H9 (cell line): ENCODE measurements around the gene TRPV4. TPM values are rescaled to one million over a fixed set of nuclear protein-coding genes. Genes with fewer than 3 reads are reported as not detected.

Experiments used
- DNase-seq: peaks from one replicate; pipeline ENCODE4 v3.0.0-alpha.2; 2017
- H2AFZ ChIP-seq: one replicate; pipeline ENCODE4 v1.6.1; 2013; ENCODE audit warnings: mild to moderate bottlenecking, low read length, control low read depth, moderate library complexity
- H2AK5ac ChIP-seq: 2 replicates; pipeline ENCODE4 v1.6.1; 2013; ENCODE audit warnings: low read length, control low read depth, mixed read lengths; ENCODE audit not compliant: insufficient read length
- H2BK120ac ChIP-seq: one replicate; pipeline ENCODE4 v1.6.1; 2013; ENCODE audit warnings: low read depth, mild to moderate bottlenecking, low read length, control low read depth, inconsistent platforms; ENCODE audit not compliant: poor library complexity, severe bottlenecking
- H2BK12ac ChIP-seq: 2 replicates; pipeline ENCODE4 v1.6.1; 2013; ENCODE audit warnings: low read length, control low read depth, mixed read lengths, low read depth; ENCODE audit not compliant: insufficient read length
- H2BK15ac ChIP-seq: 2 replicates; pipeline ENCODE4 v1.6.1; 2013; ENCODE audit warnings: low read depth, low read length, control low read depth
- H2BK20ac ChIP-seq: one replicate; pipeline ENCODE4 v1.6.1; 2013; ENCODE audit warnings: low read depth, mild to moderate bottlenecking, low read length, control low read depth, inconsistent platforms; ENCODE audit not compliant: poor library complexity, severe bottlenecking
- H2BK5ac ChIP-seq: 2 replicates; pipeline ENCODE4 v1.6.1; 2013; ENCODE audit warnings: low read length, control low read depth, mixed read lengths; ENCODE audit not compliant: insufficient read length
- H3K14ac ChIP-seq: 2 replicates; pipeline ENCODE4 v1.6.1; 2013; ENCODE audit warnings: low read length, control low read depth; ENCODE audit not compliant: insufficient read depth
- H3K18ac ChIP-seq: 2 replicates; pipeline ENCODE4 v1.6.1; 2013; ENCODE audit warnings: low read depth, mild to moderate bottlenecking, mixed read lengths, low read length, control low read depth; ENCODE audit not compliant: insufficient read length
- H3K23ac ChIP-seq: 2 replicates; pipeline ENCODE4 v1.6.1; 2013; ENCODE audit warnings: low read length, control low read depth, mixed read lengths, low read depth; ENCODE audit not compliant: insufficient read length
- H3K23me2 ChIP-seq: 2 replicates; pipeline ENCODE4 v1.6.1; 2013; ENCODE audit warnings: low read depth, mild to moderate bottlenecking, mixed read lengths, low read length, control low read depth; ENCODE audit not compliant: insufficient read length, poor library complexity, severe bottlenecking
- H3K27ac ChIP-seq: 2 replicates; pipeline ENCODE4 v1.5.1; 2013; ENCODE audit warnings: low read length, control low read depth, mixed read lengths, low read depth; ENCODE audit not compliant: insufficient read length
- H3K27me3 ChIP-seq: 2 replicates; pipeline ENCODE4 v1.6.1; 2013; ENCODE audit warnings: low read length, control low read depth, inconsistent platforms; ENCODE audit not compliant: insufficient read depth
- H3K4ac ChIP-seq: 2 replicates; pipeline ENCODE4 v1.6.1; 2013; ENCODE audit warnings: low read depth, mild to moderate bottlenecking, control low read depth, inconsistent platforms, low read length, moderate library complexity
- H3K4me1 ChIP-seq: 2 replicates; pipeline ENCODE4 v1.6.1; 2013; ENCODE audit warnings: low read length, control low read depth, inconsistent platforms; ENCODE audit not compliant: insufficient read depth
- H3K4me2 ChIP-seq: 2 replicates; pipeline ENCODE4 v1.6.1; 2013; ENCODE audit warnings: low read length, control low read depth, mixed read lengths; ENCODE audit not compliant: insufficient read length, insufficient read depth
- H3K56ac ChIP-seq: 2 replicates; pipeline ENCODE4 v1.6.1; 2013; ENCODE audit warnings: low read depth, mild to moderate bottlenecking, mixed read lengths, low read length, control low read depth; ENCODE audit not compliant: insufficient read length
- H3K79me1 ChIP-seq: 2 replicates; pipeline ENCODE4 v1.6.1; 2013; ENCODE audit warnings: low read depth, mild to moderate bottlenecking, moderate library complexity, low read length, control low read depth, inconsistent platforms; ENCODE audit not compliant: insufficient read depth, poor library complexity, severe bottlenecking
- H3K79me2 ChIP-seq: 2 replicates; pipeline ENCODE4 v1.6.1; 2013; ENCODE audit warnings: low read length, control low read depth, inconsistent platforms; ENCODE audit not compliant: insufficient read depth
- H3K9ac ChIP-seq: 2 replicates; pipeline ENCODE4 v1.6.1; 2013; ENCODE audit warnings: low read length, control low read depth, mixed read lengths; ENCODE audit not compliant: insufficient read length; ENCODE audit errors: extremely low read depth
- H3K9me3 ChIP-seq: one replicate; pipeline ENCODE4 v1.6.1; 2013; ENCODE audit warnings: low read depth, low read length, inconsistent platforms; ENCODE audit not compliant: control insufficient read depth
- H3T11ph ChIP-seq: one replicate; pipeline ENCODE4 v1.6.1; 2013; ENCODE audit warnings: mild to moderate bottlenecking, low read length, control low read depth, inconsistent platforms
- H4K20me1 ChIP-seq: one replicate; pipeline ENCODE4 v1.6.1; 2013; ENCODE audit not compliant: control insufficient read depth, insufficient read length, insufficient read depth
- H4K5ac ChIP-seq: 2 replicates; pipeline ENCODE4 v1.6.1; 2013; ENCODE audit warnings: low read depth, mild to moderate bottlenecking, mixed read lengths, low read length, control low read depth; ENCODE audit not compliant: insufficient read length
- H4K8ac ChIP-seq: replicated peaks from 2 replicates; pipeline ENCODE4 v1.6.1; 2013; ENCODE audit warnings: low read length, control low read depth, mixed read lengths, low read depth; ENCODE audit not compliant: insufficient read length
- H4K91ac ChIP-seq: 2 replicates; pipeline ENCODE4 v1.6.1; 2013; ENCODE audit warnings: low read depth, mild to moderate bottlenecking, moderate library complexity, mixed read lengths, low read length, control low read depth; ENCODE audit not compliant: insufficient read length
- H3K27ac Mint-ChIP-seq, 3 experiments: 2 replicates in 2 of 3; 3 replicates in 1 of 3; pipeline ENCODE4 v1.8.0; 2020 to 2021; ENCODE audit warnings: mixed read lengths in 3 of 3, mild to moderate bottlenecking in 1 of 3, moderate library complexity in 1 of 3
- H3K27me3 Mint-ChIP-seq: 2 replicates; pipeline ENCODE4 v1.8.0; 2021; ENCODE audit warnings: low read depth, mild to moderate bottlenecking, moderate library complexity, mixed read lengths
- H3K36me3 Mint-ChIP-seq, 3 experiments: 2 replicates in 2 of 3; 3 replicates in 1 of 3; pipeline ENCODE4 v1.8.0; 2020 to 2021; ENCODE audit warnings: low read depth in 3 of 3, mixed read lengths in 3 of 3; ENCODE audit not compliant: insufficient read depth in 1 of 3
- H3K4me1 Mint-ChIP-seq, 2 experiments: 2 replicates each; pipeline ENCODE4 v1.8.0; 2020; ENCODE audit warnings: mixed read lengths in 2 of 2
- H3K4me3 Mint-ChIP-seq, 2 experiments: 2 replicates in 1 of 2; 3 replicates in 1 of 2; pipeline ENCODE4 v1.8.0; 2020 to 2021; ENCODE audit warnings: mild to moderate bottlenecking in 2 of 2, mixed read lengths in 2 of 2, moderate library complexity in 1 of 2
- H3K9me3 Mint-ChIP-seq, 2 experiments: 2 replicates in 1 of 2; 3 replicates in 1 of 2; pipeline ENCODE4 v1.8.0; 2020; ENCODE audit warnings: mild to moderate bottlenecking in 2 of 2, mixed read lengths in 2 of 2, moderate library complexity in 1 of 2
- WGBS: extraction: QIAGEN DNeasy Blood & Tissue Kit; methylation state at CpG from one replicate; pipeline ENCODE4 v1.1.7; 2013; ENCODE audit warnings: missing lambda C conversion rate, low lambda C conversion rate, mixed read lengths; ENCODE audit not compliant: insufficient read length; ENCODE audit errors: extremely low coverage; 5-methylcytosine and 5-hydroxymethylcytosine counted together
- total RNA-seq: library from RNA; stranded (reverse); gene quantifications from 2 replicates; pipeline ENCODE4 v1.2.1, GENCODE V29; 2021
- TF ChIP-seq, protein P1 (sequence below): fragments of 200-600 bp; sonication (generic); conservative IDR thresholded peaks from 3 replicates; pipeline ENCODE4 v1.8.0; 2021; ENCODE audit warnings: antibody characterized with exemption, mild to moderate bottlenecking

The TRPV4 gene
- total RNA-seq, 1 experiment from 2014 or later, result 4.9 TPM

DNA sequence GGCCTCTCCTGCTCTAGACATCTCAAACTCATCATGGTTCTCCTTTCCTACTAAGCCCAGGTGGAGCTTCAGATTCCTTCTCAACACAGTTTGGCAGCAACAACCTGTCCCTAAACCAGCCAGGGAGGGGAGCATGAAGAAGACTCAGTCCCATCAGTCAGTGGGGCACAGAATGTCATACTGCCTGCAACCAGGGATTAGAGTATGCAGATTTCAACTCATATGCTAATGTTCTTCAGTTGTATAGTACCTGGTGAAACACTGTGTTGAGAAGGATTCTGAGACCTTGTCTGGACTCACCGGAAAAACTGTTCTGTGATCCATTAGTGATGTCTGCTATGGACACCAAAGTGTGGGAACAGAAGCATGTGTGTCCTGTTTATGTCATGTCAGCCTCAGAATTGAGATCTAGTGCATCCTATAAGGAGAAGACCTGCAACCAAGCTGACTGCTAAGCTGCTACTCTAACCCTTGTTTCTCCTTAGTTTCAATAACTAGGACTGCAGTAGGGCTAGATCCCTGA lies 43.6 kb downstream of the TRPV4 start:
- Histone ChIP-seq H4K20me1 (no peaks in the 10 kb centered on the region), H3K4me2 (no peak overlapping the region), H3K4ac (no peak overlapping the region), H4K91ac (no peak overlapping the region), H3K27ac (no peak overlapping the region), H2BK120ac (no peak overlapping the region), H3K23me2 (peaks cover 3% of the 10 kb centered on the region), H4K8ac (no peak overlapping the region), H2BK12ac (no peak overlapping the region), H4K5ac (no peak overlapping the region), H3K4me1 (no peaks in the 10 kb centered on the region), H3K79me1 (no peaks in the 10 kb centered on the region), H2BK5ac (no peak overlapping the region), H3K23ac (no peak overlapping the region), H3T11ph (no peak overlapping the region), H3K14ac (no peak overlapping the region), H2BK20ac (no peak overlapping the region), H3K27me3 (no peaks in the 10 kb centered on the region), H3K18ac (no peak overlapping the region), H2AFZ (no peak overlapping the region), H3K9ac (no peak overlapping the region), H2AK5ac (no peak overlapping the region), H3K56ac (no peak overlapping the region), H3K79me2 (no peaks in the 10 kb centered on the region), H2BK15ac (no peak overlapping the region), H3K9me3 (no peaks in the 10 kb centered on the region)
- no CpG with 5 or more reads among the region's 1 CpG for WGBS
- Mint-ChIP-seq H3K4me3 (no peak overlapping the region), H3K4me1 (peaks cover 10 to 12% of the 10 kb centered on the region in 2 experiments), H3K36me3 (peaks cover 0 to 12% (median 11%) of the 10 kb centered on the region in 3 experiments; a peak in 3 of 7 replicates), H3K9me3 (no peaks in the 10 kb centered on the region), H3K27ac (peak overlapping the region in 1 of 3 experiments; percentile 18; a peak in 1 of 7 replicates), H3K27me3 (no peaks in the 10 kb centered on the region)
- TF ChIP-seq, protein P1, sequence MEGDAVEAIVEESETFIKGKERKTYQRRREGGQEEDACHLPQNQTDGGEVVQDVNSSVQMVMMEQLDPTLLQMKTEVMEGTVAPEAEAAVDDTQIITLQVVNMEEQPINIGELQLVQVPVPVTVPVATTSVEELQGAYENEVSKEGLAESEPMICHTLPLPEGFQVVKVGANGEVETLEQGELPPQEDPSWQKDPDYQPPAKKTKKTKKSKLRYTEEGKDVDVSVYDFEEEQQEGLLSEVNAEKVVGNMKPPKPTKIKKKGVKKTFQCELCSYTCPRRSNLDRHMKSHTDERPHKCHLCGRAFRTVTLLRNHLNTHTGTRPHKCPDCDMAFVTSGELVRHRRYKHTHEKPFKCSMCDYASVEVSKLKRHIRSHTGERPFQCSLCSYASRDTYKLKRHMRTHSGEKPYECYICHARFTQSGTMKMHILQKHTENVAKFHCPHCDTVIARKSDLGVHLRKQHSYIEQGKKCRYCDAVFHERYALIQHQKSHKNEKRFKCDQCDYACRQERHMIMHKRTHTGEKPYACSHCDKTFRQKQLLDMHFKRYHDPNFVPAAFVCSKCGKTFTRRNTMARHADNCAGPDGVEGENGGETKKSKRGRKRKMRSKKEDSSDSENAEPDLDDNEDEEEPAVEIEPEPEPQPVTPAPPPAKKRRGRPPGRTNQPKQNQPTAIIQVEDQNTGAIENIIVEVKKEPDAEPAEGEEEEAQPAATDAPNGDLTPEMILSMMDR, result no peak
- no peak for DNase-seq
